Panc1 (cell line): ENCODE results near the gene CGNL1.

Source experiments
- SIN3A ChIP-seq: IDR thresholded peaks from 2 replicates; pipeline ENCODE4 v1.6.1; 2012; ENCODE audit warnings: low read depth, mild to moderate bottlenecking, low read length, moderate library complexity, borderline replicate concordance; ENCODE audit not compliant: insufficient read depth
- TF ChIP-seq, protein P1 (sequence below): fragments of 450-650 bp; IDR thresholded peaks from 2 replicates; pipeline ENCODE4 v1.5.1; 2017; ENCODE audit warnings: mild to moderate bottlenecking

DNA sequence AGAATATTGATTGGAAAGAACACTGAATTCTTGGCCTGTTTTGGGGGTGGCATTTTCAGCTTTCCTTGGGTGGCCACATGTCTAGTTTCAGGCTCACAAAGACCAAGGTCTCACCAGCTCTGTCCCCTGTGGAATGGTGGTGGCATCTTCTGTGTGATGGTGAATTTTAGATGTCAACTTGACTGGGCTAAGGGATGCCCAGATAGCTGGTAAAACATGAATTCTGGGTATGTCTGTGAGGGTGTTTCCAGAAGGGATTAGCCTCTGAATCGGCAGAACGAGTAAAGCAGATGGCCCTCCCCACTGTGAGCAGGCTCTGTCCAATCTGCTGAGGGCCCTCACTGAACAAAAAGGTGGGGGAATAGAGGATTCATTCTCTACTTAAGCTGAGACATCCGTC is 181.0 kb downstream of the CGNL1 start:
- TF ChIP-seq, protein P1, sequence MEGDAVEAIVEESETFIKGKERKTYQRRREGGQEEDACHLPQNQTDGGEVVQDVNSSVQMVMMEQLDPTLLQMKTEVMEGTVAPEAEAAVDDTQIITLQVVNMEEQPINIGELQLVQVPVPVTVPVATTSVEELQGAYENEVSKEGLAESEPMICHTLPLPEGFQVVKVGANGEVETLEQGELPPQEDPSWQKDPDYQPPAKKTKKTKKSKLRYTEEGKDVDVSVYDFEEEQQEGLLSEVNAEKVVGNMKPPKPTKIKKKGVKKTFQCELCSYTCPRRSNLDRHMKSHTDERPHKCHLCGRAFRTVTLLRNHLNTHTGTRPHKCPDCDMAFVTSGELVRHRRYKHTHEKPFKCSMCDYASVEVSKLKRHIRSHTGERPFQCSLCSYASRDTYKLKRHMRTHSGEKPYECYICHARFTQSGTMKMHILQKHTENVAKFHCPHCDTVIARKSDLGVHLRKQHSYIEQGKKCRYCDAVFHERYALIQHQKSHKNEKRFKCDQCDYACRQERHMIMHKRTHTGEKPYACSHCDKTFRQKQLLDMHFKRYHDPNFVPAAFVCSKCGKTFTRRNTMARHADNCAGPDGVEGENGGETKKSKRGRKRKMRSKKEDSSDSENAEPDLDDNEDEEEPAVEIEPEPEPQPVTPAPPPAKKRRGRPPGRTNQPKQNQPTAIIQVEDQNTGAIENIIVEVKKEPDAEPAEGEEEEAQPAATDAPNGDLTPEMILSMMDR = no peak
- TF ChIP-seq SIN3A = no peak
